Tibial artery (tissue), 4 donors: ENCODE results near the gene CCNA2.

Source experiments
- DNase-seq, 2 donors: peaks; one replicate each; pipeline ENCODE4 v3.0.0-alpha.2; 2019
- H3K27ac ChIP-seq, 2 donors: fragments of 200-600 bp; sonication (generic) in 1 of 2; 1 replicate in 1 of 2; 2 replicates in 1 of 2; pipeline ENCODE4 v1.5.1; 2018 to 2019; ENCODE audit warnings: mild to moderate bottlenecking in 1 of 2
- H3K27me3 ChIP-seq, 2 donors: fragments of 200-600 bp; sonication (generic) in 1 of 2; one replicate each; pipeline versions ENCODE4 v1.5.1 to v1.6.0; 2016 to 2019
- H3K36me3 ChIP-seq, 3 donors: fragments of 200-600 bp; sonication (generic) in 2 of 3; one replicate each; pipeline ENCODE4 v1.5.1; 2016 to 2019; ENCODE audit warnings: mild to moderate bottlenecking in 2 of 3
- H3K4me1 ChIP-seq, 4 donors: fragments of 200-600 bp; sonication (generic) in 2 of 4; 1 replicate in 3 of 4; 2 replicates in 1 of 4; pipeline ENCODE4 v1.5.1; 2016 to 2019
- H3K4me3 ChIP-seq, 2 donors: fragments of 200-600 bp; sonication (generic) in 1 of 2; 1 replicate in 1 of 2; 2 replicates in 1 of 2; pipeline ENCODE4 v1.5.1; 2018 to 2019; ENCODE audit warnings: mild to moderate bottlenecking in 2 of 2
- H3K9me3 ChIP-seq, 3 donors: fragments of 200-600 bp; sonication (generic) in 1 of 3; one replicate each; pipeline ENCODE4 v1.5.1; 2016 to 2019
- CTCF ChIP-seq, 2 experiments: fragments of 200-600 bp in 1 of 2; fragments of 450-650 bp in 1 of 2; IDR thresholded peaks; one replicate each; pipeline ENCODE4 v1.5.1; 2017 to 2019; ENCODE audit warnings: antibody characterized with exemption in 2 of 2, mild to moderate bottlenecking in 1 of 2, moderate library complexity in 1 of 2
- intact Hi-C: fragments of 100-400 bp; cut with DNase I; formaldehyde crosslinking; loops from one replicate; pipeline ENCODE4 v1.15.0; 2023; ENCODE audit warnings: low total_unique reads

CCNA2 gene

GRCh38 chr4:121789960-121790829, 33.5 kb downstream of the CCNA2 start:
- H3K4me1 ChIP-seq, result peaks cover 0 to 7% (median 5%) of the 10 kb centered on the region in 4 donors
- H3K9me3 ChIP-seq, result no peaks in the 10 kb centered on the region
- H3K4me3 ChIP-seq, result no peak overlapping the region
- peaks cover 0 to 2% of the 10 kb centered on the region in 2 donors for H3K27me3 ChIP-seq
- TF ChIP-seq CTCF (IDR thresholded peaks at IDR 0.05), result no peak
- H3K27ac ChIP-seq, result no peak overlapping the region
- intact Hi-C loops, result no loop called here
- DNase-seq, result no peak
- H3K36me3 ChIP-seq, result no peaks in the 10 kb centered on the region

- intact Hi-C loops, result no loop called here
- no peak overlapping the region for H3K27ac ChIP-seq
Observed at GRCh38 chr4:121789455-121789854, 34.2 kb downstream of the CCNA2 start.

GRCh38 chr4:121788896-121789295, 34.8 kb downstream of the CCNA2 start:
- intact Hi-C loops, result no loop called here
- DNase-seq, result no peak

More at GRCh38 chr4:121789455-121789854, 34.2 kb downstream of the CCNA2 start:
- peaks cover 0 to 2% of the 10 kb centered on the region in 2 donors for H3K27me3 ChIP-seq
- H3K4me1 ChIP-seq, result peaks cover 0 to 7% (median 5%) of the 10 kb centered on the region in 4 donors
- DNase-seq, result no peak
- no peaks in the 10 kb centered on the region for H3K36me3 ChIP-seq
- TF ChIP-seq CTCF (IDR thresholded peaks at IDR 0.05), result no peak
- H3K9me3 ChIP-seq, result peaks cover 0 to 1% (median 0%) of the 10 kb centered on the region in 3 donors
- no peak overlapping the region for H3K4me3 ChIP-seq

GRCh38 chr4:121786221-121786620, 37.5 kb downstream of the CCNA2 start:
- H3K9me3 ChIP-seq, result peaks cover 0 to 4% (median 0%) of the 10 kb centered on the region in 3 donors
- no peak for DNase-seq
- no peaks in the 10 kb centered on the region for H3K36me3 ChIP-seq
- H3K27me3 ChIP-seq, result no peaks in the 10 kb centered on the region
- no peak overlapping the region for H3K4me3 ChIP-seq
- intact Hi-C loops, result no loop called here
- peaks cover 0 to 7% (median 5%) of the 10 kb centered on the region in 4 donors for H3K4me1 ChIP-seq
- TF ChIP-seq CTCF (IDR thresholded peaks at IDR 0.05), result no peak
- H3K27ac ChIP-seq, result no peak overlapping the region

More at GRCh38 chr4:121788896-121789295, 34.8 kb downstream of the CCNA2 start:
- Histone ChIP-seq H3K27ac (no peak overlapping the region), H3K4me3 (no peak overlapping the region), H3K4me1 (peaks cover 0 to 7% (median 5%) of the 10 kb centered on the region in 4 donors), H3K36me3 (no peaks in the 10 kb centered on the region), H3K9me3 (peaks cover 0 to 4% (median 0%) of the 10 kb centered on the region in 3 donors), H3K27me3 (peaks cover 0 to 2% of the 10 kb centered on the region in 2 donors)
- TF ChIP-seq CTCF (IDR thresholded peaks at IDR 0.05), result no peak

GRCh38 chr4:121785479-121785878, 38.2 kb downstream of the CCNA2 start:
- no peaks in the 10 kb centered on the region for H3K36me3 ChIP-seq
- no peak overlapping the region for H3K4me3 ChIP-seq
- no peak for TF ChIP-seq CTCF (IDR thresholded peaks at IDR 0.05)
- intact Hi-C loops, result no loop called here
- no peak overlapping the region for H3K27ac ChIP-seq
- H3K27me3 ChIP-seq, result no peaks in the 10 kb centered on the region
- DNase-seq, result no peak
- peaks cover 0 to 4% (median 0%) of the 10 kb centered on the region in 3 donors for H3K9me3 ChIP-seq
- peaks cover 0 to 7% (median 5%) of the 10 kb centered on the region in 4 donors for H3K4me1 ChIP-seq
